AML-193 (cell line): ENCODE results near the gene SH3RF3.

Experiments
- DNase-seq, 2 experiments: peaks; one replicate each; lab custom pipeline; 2025; lab: John Stamatoyannopoulos, UW

The SH3RF3 gene

GRCh38 chr2:109376796-109377495 is 247.9 kb downstream of the SH3RF3 start:
- no peak for DNase-seq

GRCh38 chr2:109377976-109378375 is 249.0 kb downstream of the SH3RF3 start:
- no peak for DNase-seq

- no peak for DNase-seq
Measured at GRCh38 chr2:109378682-109379081, 249.7 kb downstream of the SH3RF3 start.

- no peak for DNase-seq
Measured at GRCh38 chr2:109379507-109379906, 250.5 kb downstream of the SH3RF3 start.

GRCh38 chr2:109380502-109381326 is 251.7 kb downstream of the SH3RF3 start:
- DNase-seq = no peak

GRCh38 chr2:109381327-109381820 is 252.4 kb downstream of the SH3RF3 start:
- DNase-seq = no peak

- no peak for DNase-seq
Measured at GRCh38 chr2:109382226-109382895, 253.4 kb downstream of the SH3RF3 start.

- DNase-seq = no peak
Measured at GRCh38 chr2:109382951-109383350, 253.9 kb downstream of the SH3RF3 start.

GRCh38 chr2:109383505-109384307 is 254.7 kb downstream of the SH3RF3 start:
- DNase-seq = no peak

GRCh38 chr2:109384308-109385271 is 255.6 kb downstream of the SH3RF3 start:
- no peak for DNase-seq

GRCh38 chr2:109385506-109385905 is 256.5 kb downstream of the SH3RF3 start:
- DNase-seq = no peak

GRCh38 chr2:109386004-109386695 is 257.1 kb downstream of the SH3RF3 start:
- DNase-seq = no peak

GRCh38 chr2:109387221-109387735 is 258.3 kb downstream of the SH3RF3 start:
- DNase-seq = no peak

- DNase-seq = no peak
Measured at GRCh38 chr2:109387778-109388469, 258.9 kb downstream of the SH3RF3 start.

GRCh38 chr2:109391243-109391642 is 262.2 kb downstream of the SH3RF3 start:
- DNase-seq = no peak

GRCh38 chr2:109392140-109392539 is 263.1 kb downstream of the SH3RF3 start:
- DNase-seq = no peak

GRCh38 chr2:109392816-109393661 is 264.0 kb downstream of the SH3RF3 start:
- no peak for DNase-seq

- DNase-seq = no peak
Measured at GRCh38 chr2:109393662-109393972, 264.6 kb downstream of the SH3RF3 start.
